SIG-M5 treated with dmso at 0.1 percent for 504 hours (cell line): ENCODE results near the gene MYOC.
A peak's percentile ranks its signal among the peaks of the same experiment; 100 is the strongest.
"Not testable (repeated sequence)": the region's sequence is repeated elsewhere in the genome, so short reads cannot be mapped to it uniquely, and the experiment has no call there.

Experiments used
- DNase-seq: peaks from one replicate; lab custom pipeline; 2025; ENCODE audit not compliant: unreplicated experiment; lab: John Stamatoyannopoulos, UW

The MYOC gene

DNA sequence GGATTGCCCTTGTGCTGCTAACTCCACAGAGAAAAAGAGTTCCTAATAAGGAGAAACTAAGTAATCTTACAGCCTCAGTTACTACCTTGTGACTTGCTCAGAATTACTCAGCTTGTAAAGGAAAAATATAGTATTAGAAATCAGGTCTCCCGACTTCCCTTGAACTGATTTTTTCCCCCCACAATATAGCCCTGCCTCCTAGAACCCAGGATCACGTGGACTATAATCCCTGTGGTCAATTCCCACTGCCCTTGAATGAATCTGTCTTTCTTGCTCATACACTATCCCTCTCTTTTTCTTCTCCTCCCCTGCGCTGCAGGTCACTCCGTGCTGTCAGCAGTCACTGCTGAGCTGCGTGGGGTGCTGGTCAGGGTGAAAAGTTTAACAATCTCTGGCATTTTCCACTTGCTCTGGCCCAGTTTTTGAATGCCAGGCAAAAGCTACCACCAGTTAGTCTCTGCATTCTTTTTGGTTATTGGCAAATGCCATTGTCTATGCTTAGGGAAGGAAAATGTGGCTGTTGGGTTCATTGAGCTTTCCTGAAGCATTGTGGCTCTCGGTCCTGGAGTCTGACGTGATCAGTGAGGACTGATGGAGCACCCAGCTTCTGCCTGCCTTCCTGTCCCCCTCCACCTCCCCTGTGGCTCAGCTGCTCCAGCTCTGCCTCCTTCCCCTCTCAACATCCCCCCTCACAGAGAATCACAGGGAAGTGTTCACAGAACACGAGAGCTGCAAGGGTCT, 1.9 kb upstream of the MYOC start:
- no peak for DNase-seq

DNA sequence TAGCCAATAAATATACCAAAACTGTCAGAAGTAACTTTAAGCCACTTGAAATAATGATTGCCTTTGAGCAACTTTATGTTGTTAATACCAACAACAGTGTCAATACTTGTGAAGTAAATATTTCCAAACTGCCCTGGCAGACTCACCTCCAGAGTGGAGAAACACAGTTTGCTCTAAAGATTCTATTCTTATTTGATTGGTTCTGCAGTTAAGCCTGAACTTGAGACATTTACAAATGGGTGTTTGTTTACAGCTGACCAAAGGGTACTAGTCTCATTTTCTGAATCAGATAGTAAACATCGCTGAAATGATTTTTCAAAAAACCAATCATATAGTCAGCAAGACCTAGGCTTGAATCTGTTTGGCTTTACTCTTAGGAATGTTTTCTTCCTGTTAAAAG, 1.3 kb upstream of the MYOC start:
- no peak for DNase-seq

DNA sequence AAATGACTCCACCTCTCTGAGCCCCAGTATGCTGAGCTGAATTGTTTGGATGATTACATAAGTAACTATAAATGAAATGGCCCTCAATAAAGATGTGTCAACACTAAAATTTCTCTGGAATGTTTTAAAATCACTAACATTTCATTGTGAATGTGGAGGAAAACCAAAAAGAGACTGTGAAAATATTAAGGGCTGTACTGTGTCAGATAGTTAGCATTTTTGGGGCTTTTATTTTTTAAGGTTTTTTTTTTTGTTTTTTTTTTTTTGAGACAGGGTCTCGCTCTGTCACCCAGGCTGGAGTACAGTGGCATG, 6.3 kb downstream of the MYOC start:
- no peak for DNase-seq

DNA sequence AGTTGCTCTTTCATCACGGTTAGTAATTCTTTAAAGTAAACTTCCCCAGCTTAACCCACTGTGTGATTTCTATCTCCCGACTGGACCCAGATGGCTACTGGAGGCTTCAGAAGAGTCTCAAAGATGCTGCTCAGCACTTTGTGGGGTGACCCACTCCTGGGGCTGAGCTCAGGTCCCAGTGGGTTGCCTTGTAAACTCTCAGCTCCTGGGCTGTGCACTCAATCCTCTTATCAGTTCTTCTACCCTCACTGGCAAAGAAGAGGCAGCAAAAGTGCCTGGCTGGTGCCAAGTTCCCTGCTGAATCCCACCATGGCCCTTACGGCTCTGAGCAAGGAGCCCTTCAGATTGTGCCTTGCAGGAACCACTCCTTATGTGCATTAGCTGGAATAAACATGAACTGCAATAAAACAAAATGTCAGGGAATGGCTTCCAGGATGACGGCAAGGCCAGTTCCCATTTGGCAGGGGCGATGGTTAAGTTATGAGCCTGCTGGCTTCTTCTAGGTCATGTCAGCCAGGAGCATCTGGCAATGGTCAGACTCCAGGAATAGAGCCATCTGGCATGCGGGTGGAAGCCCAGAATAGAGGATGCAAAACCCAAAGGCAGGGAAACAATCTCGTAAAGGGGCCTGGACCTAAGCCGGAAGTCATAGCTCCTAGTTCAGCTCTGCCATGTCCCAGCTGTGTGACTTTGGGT, 6.8 kb downstream of the MYOC start:
- DNase-seq: no peak

DNA sequence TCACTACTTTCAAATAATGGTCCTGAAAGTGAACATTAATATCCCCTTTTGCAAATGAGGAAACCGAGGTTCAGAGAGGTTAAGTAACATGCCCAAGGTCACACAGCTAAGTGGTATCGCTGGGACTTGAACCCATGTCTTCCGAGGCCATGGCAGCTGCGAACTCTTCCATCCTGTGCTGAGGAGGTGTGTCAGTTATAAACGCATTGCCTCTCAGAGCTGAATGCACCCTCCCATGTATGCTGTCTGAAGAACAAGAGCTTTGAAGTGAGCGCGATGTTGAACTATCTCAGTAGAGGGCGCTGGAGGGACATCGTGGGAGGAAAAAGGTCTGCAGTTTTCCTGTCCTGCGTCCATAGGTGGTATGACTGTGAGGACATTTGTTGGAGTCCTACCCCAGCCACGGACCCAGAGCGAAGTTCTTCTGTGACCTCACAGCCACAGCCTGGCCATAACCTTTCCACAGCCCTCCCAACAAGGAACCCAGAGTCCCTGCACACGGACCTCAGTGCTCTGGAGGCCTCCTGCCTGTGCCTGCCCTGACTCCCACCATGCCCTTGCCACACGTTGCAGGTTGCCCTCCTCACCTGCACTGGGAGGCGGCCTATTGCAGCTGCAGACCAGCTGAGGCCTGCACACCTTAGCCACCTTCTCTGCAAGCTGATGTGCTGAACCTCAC, 7.5 kb downstream of the MYOC start:
- peak; percentile 84 for DNase-seq

DNA sequence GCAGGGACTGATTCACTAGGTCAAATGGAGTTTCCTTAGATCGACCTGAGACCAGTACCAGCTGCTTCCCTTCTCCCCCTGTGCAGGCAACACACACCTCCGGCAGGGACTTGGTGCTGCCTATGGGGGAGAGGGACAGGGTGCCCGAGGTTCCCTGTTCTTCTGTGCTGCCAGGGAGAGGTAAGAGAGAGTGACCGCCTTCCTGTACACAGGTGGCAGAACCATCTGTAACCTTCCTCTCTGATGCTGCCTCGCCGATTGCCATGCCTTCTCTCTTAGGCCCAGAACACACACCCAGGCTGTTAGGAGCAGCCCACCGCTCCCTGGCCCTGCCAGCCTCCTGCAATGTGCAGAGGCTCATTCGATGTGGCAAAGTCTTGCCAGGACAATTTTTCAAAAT, 9.3 kb downstream of the MYOC start:
- DNase-seq: no peak

DNA sequence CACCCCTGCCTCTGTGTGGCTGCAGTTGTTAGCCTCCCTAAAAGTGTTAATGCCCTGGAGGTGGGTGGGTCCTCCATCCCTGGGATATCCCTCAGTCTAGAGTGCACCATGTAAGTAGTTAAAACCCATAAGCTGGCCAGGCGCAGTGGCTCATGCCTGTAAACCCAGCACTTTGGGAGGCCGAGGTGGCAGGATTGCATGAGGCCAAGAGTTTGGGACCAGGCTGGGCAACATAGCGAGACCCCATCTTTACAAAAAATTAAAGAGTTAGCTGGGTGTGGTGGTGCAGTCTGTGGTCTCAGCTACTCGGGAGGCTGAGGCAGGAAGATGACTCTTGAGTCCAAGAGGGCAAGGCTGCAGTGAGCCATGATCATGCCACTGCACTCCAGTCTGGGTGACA, 10.3 kb downstream of the MYOC start:
- no peak for DNase-seq

DNA sequence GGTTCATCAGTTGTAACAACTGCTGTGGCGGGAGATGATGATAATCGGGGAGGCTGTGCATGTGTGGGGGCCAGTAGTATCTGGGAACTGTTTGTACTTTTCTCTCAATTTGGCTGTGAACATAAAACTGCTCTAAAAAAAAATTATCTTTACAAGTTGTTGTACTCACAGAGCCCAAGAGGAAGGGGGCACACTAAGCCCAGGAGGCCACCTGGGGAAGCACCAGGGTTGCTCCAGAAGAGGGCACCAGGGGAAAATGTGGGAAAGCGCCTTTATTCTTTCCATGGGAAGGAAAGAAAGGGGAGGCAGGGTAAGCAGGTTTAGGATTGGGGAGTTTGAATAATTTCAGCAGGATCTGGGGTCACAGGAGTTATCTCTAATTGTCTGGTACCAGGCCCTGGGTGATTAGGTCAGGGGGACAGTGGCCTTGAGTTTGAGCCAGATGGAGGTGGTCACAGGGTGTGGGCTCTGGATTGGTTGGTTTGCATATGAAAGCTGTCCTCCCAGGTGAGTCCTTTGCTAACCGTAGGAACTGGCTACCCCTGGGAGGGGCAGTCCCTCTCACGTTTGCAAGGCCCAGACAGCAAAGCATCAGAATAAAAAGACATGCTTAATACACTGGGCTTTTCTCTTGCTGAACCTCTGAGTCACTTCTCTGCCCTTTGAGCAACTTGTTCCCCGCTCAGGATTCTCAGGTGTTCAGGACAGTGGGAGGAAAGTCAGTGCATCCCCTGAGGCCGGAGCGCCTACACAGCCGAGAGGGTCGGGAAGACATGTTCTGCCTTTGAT, 11.2 kb downstream of the MYOC start:
- DNase-seq: no peak

DNA sequence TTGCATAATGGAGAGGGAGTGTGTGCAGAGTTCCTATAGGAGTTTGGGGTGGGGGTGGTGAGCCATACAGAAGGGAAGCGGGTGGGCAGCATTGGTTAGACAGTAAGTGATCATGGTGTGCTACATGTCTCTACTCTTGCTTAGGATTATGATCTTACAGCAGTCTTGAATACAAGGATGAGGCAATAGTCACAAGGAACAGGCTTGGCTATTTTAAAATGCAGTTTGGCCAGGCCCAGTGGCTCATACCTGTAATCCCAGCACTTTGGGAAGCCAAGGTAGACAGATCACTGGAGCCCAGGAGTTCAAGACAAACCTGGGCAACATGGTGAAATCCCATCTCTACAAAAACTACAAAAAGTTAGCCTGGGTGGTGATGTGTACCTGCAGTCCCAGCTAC, 12.3 kb downstream of the MYOC start:
- no peak for DNase-seq

DNA sequence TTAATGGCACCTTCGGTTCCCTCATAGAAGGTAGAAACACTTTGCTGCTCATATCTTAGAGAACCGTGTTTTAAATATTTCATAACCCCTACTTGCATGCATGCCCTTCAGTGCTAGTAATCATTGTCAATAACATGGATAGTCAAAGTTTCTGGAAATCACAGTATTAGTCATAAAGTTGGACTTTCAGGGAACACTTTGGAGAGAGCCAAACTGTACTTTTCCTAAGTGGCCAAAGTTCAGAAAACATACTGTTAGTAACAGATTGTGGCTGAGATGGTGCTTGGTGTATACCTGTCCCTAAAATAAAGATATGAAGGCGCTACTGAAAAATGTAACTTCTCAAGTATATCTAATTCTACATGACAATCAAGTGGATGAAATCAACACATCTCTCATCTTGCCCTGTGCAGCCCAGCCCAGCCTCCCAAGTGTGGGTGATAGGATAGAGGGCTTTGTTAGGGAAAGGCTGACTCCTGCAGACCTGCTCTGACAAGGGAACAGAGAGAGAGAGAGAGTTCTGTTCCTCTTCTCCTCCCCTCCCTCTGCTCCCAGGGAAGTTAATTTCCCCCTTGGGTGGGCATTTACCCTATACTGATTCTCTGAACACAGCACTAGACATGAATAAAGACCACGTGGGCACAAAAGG, 14.4 kb downstream of the MYOC start:
- no peak for DNase-seq

DNA sequence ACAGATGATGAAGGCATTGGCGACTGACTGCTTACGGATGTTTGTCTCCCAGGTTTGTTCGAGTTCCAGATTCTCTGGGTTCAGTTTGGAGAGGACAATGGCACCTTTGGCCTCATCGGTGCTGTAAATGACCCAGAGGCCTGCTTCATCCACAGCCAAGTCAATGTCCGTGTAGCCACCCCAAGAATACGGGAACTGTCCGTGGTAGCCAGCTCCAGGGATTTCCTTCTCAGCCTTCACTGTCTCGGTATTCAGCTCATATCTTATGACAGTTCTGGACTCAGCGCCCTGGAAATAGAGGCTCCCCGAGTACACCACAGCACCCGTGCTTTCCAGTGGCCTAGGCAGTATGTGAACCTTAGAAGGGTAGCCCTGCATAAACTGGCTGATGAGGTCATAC, 16.3 kb downstream of the MYOC start:
- no peak for DNase-seq

DNA sequence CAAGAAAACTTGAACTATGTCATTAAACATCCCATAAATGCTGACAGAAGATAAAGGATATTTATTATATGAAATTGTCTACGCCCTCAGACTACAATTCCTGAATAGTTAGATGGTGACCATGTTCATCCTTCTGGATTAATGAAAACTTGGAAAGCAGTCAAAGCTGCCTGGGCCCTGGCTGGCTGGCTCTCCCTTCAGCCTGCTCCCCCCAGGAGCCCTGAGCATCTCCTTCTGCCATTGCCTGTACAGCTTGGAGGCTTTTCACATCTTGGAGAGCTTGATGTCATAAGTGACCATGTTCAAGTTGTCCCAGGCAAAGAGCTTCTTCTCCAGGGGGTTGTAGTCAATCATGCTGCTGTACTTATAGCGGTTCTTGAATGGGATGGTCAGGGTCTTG, 16.8 kb downstream of the MYOC start:
- no peak for DNase-seq

DNA sequence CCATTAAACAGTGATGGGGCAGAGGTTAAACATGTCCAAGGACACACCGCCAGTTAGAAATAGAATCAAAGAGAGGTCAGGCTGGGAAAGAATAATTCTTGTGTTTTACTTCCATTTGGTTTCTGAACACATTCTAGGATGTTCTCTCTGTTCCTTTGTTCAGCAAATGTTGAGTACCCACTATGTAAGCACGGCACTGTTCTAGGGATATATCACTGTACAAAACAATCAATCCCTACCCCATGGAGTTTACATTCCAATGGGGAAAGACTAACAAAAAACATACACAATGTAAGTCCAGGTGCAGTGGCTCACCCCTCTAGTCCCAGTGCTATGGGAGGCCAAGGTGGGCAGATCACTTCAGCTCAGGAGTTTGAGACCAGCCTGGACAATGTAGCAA, 24.3 kb downstream of the MYOC start:
- DNase-seq: no peak

DNA sequence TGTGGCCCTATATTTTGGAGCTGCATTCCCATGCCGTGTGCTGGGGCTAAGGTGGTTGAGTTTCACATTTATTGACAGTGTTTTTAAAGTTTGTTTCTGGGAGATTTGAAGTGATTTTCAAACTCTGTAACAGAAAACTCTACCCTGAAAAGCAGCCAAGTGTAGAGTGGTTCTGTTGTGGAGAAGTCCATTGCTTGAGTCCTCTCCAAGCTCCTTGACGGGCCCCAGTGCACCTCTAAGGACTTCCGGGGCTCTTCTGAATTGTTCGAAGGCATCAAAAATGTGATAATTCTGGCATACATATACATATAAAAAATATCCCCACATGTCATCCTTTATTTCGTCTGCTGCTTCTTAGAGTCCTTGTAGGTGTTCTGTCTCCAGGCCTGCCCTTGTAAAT, 25.5 kb downstream of the MYOC start:
- DNase-seq: no peak

DNA sequence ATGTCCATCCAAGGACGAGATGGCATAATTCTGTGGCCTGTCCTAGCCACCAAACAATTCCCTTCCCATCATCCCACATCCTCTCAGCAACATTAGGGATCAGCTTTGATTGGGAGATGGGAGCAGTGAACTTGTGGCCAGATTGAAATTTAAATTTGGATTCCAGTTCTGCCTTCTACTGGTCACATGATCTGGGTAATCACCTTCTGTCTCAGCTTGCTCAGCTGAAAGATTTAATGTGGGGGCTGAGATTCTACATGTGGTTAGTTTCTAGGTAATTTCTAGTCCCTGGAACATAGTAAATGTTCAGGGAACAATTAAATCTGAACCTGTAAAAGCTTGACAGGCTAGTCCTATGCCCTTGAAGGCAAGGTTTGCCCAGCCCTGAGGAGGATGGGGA, 27.3 kb downstream of the MYOC start:
- DNase-seq: no peak

DNA sequence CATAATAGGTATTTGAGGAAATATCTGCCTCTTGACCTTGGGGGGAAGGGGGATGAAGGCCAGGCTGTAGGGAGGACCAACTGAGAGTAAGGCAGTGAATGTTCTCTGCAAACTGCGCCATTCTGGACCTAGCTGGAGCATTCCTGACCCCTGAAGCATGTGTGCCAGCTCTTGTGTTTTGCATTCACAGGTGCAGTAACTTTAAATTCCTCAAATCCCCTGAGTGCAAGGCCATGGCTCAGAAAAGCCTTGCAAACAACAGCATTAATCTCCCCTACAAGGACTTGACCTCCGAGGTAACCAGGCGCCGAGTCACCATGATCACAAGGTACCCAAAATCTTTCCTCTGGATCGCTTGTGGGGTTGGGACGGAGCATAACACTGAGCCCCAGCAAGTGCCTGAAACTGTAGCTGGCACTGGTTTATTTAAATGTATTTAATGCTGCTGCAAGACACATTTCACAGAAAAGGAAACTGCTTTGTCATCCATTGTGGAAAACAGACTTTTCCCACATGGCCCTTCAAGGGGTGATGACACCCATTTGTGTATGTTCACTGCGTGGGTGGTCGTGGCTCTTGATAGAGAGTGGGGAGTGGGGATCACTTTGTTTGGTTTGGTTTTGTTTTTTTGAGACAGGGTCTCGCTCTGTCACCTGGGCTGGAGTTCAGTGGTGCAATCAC, 28.7 kb downstream of the MYOC start:
- no peak for DNase-seq

DNA sequence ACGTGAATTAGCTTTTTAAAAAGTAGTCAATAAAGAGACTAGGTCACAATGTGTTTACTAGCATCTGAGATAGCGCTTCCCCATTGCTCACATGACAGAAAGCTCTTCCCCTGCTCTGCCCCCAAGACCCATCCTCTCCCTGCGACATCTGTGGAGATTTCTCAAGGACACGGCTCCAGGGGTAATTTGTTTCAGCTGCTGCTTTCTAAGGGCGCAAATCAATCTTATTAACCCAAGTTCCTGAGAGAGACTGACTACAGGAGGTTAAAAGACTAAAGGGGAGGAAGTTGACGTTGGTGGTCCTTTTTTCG, 30.4 kb downstream of the MYOC start, which contains the start of gene MYOCOS:
MYOCOS (plus strand) TSS at position 92 of the 311 bp plus-strand sequence. CDS start 1,641 bp downstream, outside the sequence.
- DNase-seq: no peak

DNA sequence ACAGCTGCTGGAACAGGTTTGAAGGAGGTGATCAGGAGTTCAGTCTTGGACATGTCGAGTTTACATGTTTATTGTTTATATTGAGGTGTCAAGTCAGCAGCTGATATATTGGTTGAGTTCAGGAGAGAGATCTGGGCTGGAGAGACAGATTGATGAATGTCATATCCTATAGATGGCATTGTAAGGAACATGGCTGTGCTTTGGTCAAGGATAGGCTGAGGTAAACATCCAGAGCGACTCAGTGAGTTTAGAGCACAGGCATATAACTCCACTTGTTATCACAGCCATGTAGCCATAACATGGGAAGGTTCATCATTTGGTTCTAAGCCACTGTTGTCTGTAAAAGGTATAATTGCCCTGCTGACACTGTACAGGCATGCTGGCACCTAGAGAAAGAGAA, 35.9 kb downstream of the MYOC start:
- no peak for DNase-seq

DNA sequence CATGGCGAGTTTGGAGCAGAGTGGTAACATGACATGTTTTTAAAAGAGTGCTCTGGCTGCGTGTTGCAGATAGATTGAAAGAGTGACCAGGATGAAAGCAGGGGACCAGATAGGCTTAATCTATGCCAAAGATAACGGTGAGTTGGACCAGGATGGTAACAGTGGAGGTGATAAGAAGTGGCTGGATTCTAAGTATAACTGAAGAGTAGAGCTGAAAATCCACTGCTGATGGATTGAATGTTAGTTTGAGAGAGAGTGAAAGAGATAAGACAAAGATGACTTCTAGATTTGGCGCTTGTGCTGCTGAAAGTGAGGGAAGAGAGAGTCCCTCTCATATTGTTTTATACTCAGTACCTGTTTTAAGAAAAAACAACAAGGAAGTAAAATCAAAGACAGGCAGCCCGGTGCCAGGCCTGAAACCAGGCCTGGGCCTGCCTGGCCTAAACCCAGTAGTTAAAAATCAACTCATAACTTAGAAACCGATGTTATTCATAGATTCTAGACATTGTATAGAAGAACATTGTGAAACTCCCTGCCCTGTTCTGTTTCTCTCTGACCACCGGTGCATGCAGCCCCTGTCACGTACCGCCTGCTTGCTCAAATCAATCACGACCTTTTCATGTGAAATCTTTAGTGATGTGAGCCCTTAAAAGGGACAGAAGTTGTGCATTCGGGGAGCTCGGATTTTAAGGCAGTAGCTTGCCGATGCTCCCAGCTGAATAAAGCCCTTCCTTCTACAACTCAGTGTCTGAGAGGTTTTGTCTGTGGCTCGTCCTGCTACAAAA, 37.2 kb downstream of the MYOC start:
- not testable (repeated sequence) for DNase-seq

DNA sequence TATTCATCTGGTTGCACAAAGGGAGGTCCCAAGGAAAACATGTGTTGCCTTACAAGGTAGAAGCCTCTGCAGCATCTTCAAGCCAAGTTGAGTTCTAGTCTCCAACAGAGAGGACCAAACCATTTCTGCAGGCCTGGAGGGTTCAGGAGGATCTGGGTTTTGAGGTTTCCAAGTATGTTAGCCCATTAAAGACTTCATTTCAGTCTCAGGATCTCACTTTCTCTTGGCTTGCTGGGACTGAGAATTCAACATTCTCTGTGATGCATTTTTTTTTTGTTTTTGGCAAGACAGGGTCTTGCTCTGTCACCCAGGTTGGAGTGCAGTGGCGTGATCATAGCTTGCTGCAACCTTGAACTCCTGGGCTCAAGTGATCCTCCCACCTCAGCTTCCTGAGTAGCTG, 39.2 kb downstream of the MYOC start:
- no peak for DNase-seq
